CD4-positive, alpha-beta T cell (primary cell): ENCODE results near the gene NABP1. TPM values are rescaled to one million over a fixed set of nuclear protein-coding genes. Genes with fewer than 3 reads are reported as not detected.

Source experiments
- ATAC-seq: fragments of 200-7000 bp; cut with Tn5 transposase; one replicate; pipeline ENCODE4 v1.10.0; 2022; ENCODE audit warnings: mild to moderate bottlenecking; ENCODE audit not compliant: poor library complexity
- CTCF ChIA-PET: fragments of 350-600 bp; sonication (Branson Sonifier 250); formaldehyde crosslinking; loops from one replicate; lab custom pipeline; 2021; ENCODE audit warnings: antibody characterized with exemption, inconsistent platforms; lab: Charles Lee
- POLR2A ChIA-PET: fragments of 350-600 bp; sonication (Branson Sonifier 250); formaldehyde crosslinking; loops from one replicate; lab custom pipeline; 2021; ENCODE audit warnings: antibody characterized with exemption, inconsistent platforms; lab: Charles Lee
- DNase-seq, 14 experiments: peaks; one replicate each; pipeline ENCODE4 v3.0.0-alpha.2; 2013 to 2020; ENCODE audit warnings: mixed read lengths in 2 of 14
- H3K27ac ChIP-seq, 2 donors: one replicate each; pipeline versions ENCODE4 v1.5.1 to v1.7.0; 2013; ENCODE audit warnings: low read length in 2 of 2, low read depth in 1 of 2, mild to moderate bottlenecking in 1 of 2
- H3K27me3 ChIP-seq, 2 experiments: 1 replicate in 1 of 2; 2 replicates in 1 of 2; pipeline versions ENCODE4 v1.6.1 to v1.7.0; 2013; ENCODE audit warnings: low read length in 2 of 2, control low read depth in 1 of 2, mild to moderate bottlenecking in 1 of 2, moderate library complexity in 1 of 2; ENCODE audit not compliant: insufficient read depth in 2 of 2, control insufficient read depth in 1 of 2
- H3K36me3 ChIP-seq: one replicate; pipeline ENCODE4 v1.6.1; 2013; ENCODE audit warnings: low read length, control low read depth; ENCODE audit not compliant: insufficient read depth
- H3K4me1 ChIP-seq: one replicate; pipeline ENCODE4 v1.6.1; 2013; ENCODE audit warnings: low read length, control low read depth; ENCODE audit not compliant: insufficient read depth
- H3K4me3 ChIP-seq: one replicate; pipeline ENCODE4 v1.5.1; 2013; ENCODE audit warnings: mild to moderate bottlenecking, low read length, moderate library complexity
- H3K9me3 ChIP-seq, 2 experiments: 1 replicate in 1 of 2; 2 replicates in 1 of 2; pipeline versions ENCODE4 v1.6.1 to v1.7.0; 2013; ENCODE audit warnings: low read length in 2 of 2, mild to moderate bottlenecking in 2 of 2, control low read depth in 1 of 2, moderate library complexity in 1 of 2; ENCODE audit not compliant: control insufficient read depth in 1 of 2, insufficient read depth in 1 of 2
- H3K27ac Mint-ChIP-seq: one replicate; pipeline ENCODE4 v1.8.0; 2020; ENCODE audit warnings: mixed read lengths
- H3K27me3 Mint-ChIP-seq: one replicate; pipeline ENCODE4 v1.8.0; 2021; ENCODE audit warnings: mixed read lengths
- H3K36me3 Mint-ChIP-seq: one replicate; pipeline ENCODE4 v1.8.0; 2021; ENCODE audit warnings: low read depth, mixed read lengths
- H3K4me1 Mint-ChIP-seq: one replicate; pipeline ENCODE4 v1.8.0; 2021; ENCODE audit warnings: low read depth, mixed read lengths
- H3K4me3 Mint-ChIP-seq: one replicate; pipeline ENCODE4 v1.8.0; 2020; ENCODE audit warnings: mild to moderate bottlenecking, mixed read lengths
- H3K9me3 Mint-ChIP-seq: one replicate; pipeline ENCODE4 v1.8.0; 2020; ENCODE audit warnings: mixed read lengths
- intact Hi-C, 2 experiments: fragments of 100-400 bp; cut with DNase I in 1 of 2; cut with micrococcal nuclease in 1 of 2; formaldehyde crosslinking; loops; one replicate each; pipeline versions ENCODE4 v1.15.1 to v1.9.0; 2023 to 2025; cut with DNase I, micrococcal nuclease
- total RNA-seq, 174 experiments: library from RNA in 2 of 174; stranded (reverse) in 2 of 174; gene quantifications; one replicate each; pipeline ENCODE4 v1.2.3 and lab custom pipeline; 2021 to 2026
- TF ChIP-seq, protein P1 (sequence below): fragments of 200-600 bp; IDR thresholded peaks from one replicate; pipeline ENCODE4 v1.8.0; 2022; ENCODE audit warnings: antibody characterized with exemption, mild to moderate bottlenecking

NABP1 gene
- total RNA-seq, 2 experiments from 2014 or later: 32.0 to 32.9 TPM

DNA sequence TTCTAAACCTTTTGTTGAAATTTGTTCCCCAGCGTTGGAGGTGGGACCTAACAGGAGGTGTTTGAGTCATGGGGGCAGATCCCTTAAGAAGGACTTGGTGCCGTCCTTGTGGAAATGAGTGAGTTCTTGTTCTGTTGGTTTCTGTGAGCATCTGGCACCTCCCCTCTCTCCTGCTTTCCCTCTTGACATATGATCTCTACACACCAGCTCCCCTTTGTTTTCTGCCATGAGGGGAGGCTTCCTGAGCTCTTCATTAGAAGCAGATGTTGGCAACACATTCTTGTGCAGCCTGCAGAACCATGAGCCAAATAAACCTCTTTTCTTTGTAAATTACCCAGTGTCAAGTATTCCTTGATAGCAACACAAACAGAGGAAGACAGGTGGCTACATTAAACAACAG is 23.8 kb downstream of the NABP1 start:
- POLR2A ChIA-PET: no interaction called here

DNA sequence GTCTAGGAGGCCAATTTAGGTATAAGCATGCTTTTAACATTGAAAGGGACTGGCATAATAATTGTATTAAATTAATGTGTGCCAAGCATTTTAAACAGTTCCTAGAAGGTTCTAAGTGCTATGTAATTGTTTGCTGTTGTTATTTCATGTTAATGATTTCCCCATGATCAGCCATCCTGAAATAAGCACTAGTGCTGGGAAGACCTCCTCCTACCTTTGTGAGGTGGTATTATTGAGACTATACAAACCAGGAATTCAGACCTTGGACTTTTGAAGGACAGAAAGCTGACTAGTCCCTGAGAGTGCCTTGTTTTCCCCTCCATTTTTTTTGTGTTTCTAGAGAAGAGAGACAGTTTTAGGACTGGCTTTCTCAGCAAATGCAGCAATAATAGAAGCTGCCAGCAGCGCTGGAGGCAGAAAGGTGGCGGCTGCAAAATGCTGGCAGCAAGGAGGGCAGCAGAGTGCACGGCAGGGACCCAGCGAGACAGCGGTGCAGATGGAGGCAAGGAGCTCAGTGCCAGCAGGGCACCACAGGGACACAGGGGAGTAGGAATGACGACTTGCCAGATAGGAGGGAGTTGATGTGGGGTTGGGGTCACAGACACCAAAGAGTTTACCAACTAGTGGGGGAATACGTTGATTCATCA is 25.3 kb downstream of the NABP1 start:
- ATAC-seq: no peak
- Mint-ChIP-seq H3K9me3 (no peaks in the 10 kb centered on the region), H3K27ac (no peak overlapping the region), H3K4me3 (no peak overlapping the region), H3K36me3 (peaks cover 3% of the 10 kb centered on the region), H3K4me1 (no peaks in the 10 kb centered on the region), H3K27me3 (no peaks in the 10 kb centered on the region)
- Histone ChIP-seq H3K36me3 (peaks cover 15% of the 10 kb centered on the region), H3K4me1 (no peaks in the 10 kb centered on the region), H3K27me3 (no peaks in the 10 kb centered on the region), H3K9me3 (no peaks in the 10 kb centered on the region), H3K4me3 (no peak overlapping the region), H3K27ac (no peak overlapping the region)
- CTCF ChIA-PET: interaction anchor here (0.6 kb wide), 1 partner anchor 145 kb away, joined by 4 read pairs; no protein-coding TSS in a partner anchor
- TF ChIP-seq, protein P1, sequence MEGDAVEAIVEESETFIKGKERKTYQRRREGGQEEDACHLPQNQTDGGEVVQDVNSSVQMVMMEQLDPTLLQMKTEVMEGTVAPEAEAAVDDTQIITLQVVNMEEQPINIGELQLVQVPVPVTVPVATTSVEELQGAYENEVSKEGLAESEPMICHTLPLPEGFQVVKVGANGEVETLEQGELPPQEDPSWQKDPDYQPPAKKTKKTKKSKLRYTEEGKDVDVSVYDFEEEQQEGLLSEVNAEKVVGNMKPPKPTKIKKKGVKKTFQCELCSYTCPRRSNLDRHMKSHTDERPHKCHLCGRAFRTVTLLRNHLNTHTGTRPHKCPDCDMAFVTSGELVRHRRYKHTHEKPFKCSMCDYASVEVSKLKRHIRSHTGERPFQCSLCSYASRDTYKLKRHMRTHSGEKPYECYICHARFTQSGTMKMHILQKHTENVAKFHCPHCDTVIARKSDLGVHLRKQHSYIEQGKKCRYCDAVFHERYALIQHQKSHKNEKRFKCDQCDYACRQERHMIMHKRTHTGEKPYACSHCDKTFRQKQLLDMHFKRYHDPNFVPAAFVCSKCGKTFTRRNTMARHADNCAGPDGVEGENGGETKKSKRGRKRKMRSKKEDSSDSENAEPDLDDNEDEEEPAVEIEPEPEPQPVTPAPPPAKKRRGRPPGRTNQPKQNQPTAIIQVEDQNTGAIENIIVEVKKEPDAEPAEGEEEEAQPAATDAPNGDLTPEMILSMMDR: no peak
- DNase-seq: no peak
- intact Hi-C loops: no loop called here
- POLR2A ChIA-PET: no interaction called here

More for the DNA sequence above, 23.8 kb downstream of the NABP1 start:
- Histone ChIP-seq H3K9me3 (no peaks in the 10 kb centered on the region), H3K4me1 (no peaks in the 10 kb centered on the region), H3K36me3 (peaks cover 25% of the 10 kb centered on the region), H3K27me3 (no peaks in the 10 kb centered on the region), H3K4me3 (no peak overlapping the region), H3K27ac (no peak overlapping the region)
- intact Hi-C loops: no loop called here
- DNase-seq: no peak
- Mint-ChIP-seq H3K9me3 (no peaks in the 10 kb centered on the region), H3K4me3 (no peak overlapping the region), H3K27ac (no peak overlapping the region), H3K27me3 (no peaks in the 10 kb centered on the region), H3K36me3 (peaks cover 8% of the 10 kb centered on the region), H3K4me1 (no peaks in the 10 kb centered on the region)
- ATAC-seq: no peak
- CTCF ChIA-PET: no interaction called here
- TF ChIP-seq, protein P1: no peak

DNA sequence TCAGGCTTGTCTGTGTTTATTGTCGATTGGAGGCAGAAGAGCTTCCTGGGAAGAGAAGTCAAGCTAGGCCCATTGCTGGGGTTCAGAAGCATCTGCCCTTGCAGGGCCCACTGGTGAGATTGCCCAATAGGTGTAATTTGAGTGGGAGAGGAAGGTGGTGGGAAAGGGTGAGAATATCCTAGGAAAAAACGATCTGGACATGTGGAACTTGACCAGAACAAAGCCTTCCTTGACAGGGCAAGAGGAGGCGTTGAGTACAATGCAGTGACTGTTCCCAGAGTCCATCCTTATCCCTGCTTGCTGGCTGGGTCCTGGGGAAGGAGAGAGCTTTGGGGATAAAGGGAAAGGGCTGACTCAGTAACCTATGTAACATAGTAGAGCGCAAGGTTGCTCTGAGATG is 27.1 kb downstream of the NABP1 start:
- ATAC-seq (no peak), DNase-seq (no peak)
- no peaks in the 10 kb centered on the region for H3K9me3 Mint-ChIP-seq
- H3K4me1 Mint-ChIP-seq: no peaks in the 10 kb centered on the region
- Histone ChIP-seq H3K4me3 (no peak overlapping the region), H3K36me3 (peaks cover 12% of the 10 kb centered on the region), H3K4me1 (no peaks in the 10 kb centered on the region), H3K27ac (no peak overlapping the region), H3K9me3 (no peaks in the 10 kb centered on the region), H3K27me3 (no peaks in the 10 kb centered on the region)
- intact Hi-C loops: no loop called here
- H3K27me3 Mint-ChIP-seq: no peaks in the 10 kb centered on the region
- CTCF ChIA-PET: no interaction called here
- H3K4me3 Mint-ChIP-seq: no peak overlapping the region
- H3K27ac Mint-ChIP-seq: no peak overlapping the region
- H3K36me3 Mint-ChIP-seq: peaks cover 6% of the 10 kb centered on the region
- POLR2A ChIA-PET: no interaction called here
- TF ChIP-seq, protein P1: no peak
